Testis (tissue), 3 donors: ENCODE measurements around the gene MACROD2. TPM values are rescaled to one million over a fixed set of nuclear protein-coding genes. Genes with fewer than 3 reads are reported as not detected.
"Not testable (repeated sequence)": the region's sequence is repeated elsewhere in the genome, so short reads cannot be mapped to it uniquely, and the experiment has no call there.

Source experiments
- DNase-seq: peaks from one replicate; pipeline ENCODE4 v3.0.0-alpha.2; 2019
- H3K27ac ChIP-seq, 2 donors: fragments of 200-600 bp; sonication (generic); one replicate each; pipeline ENCODE4 v1.5.1; 2019
- H3K27me3 ChIP-seq: fragments of 200-600 bp; sonication (generic); one replicate; pipeline ENCODE4 v1.5.1; 2019
- H3K36me3 ChIP-seq: fragments of 200-600 bp; sonication (generic); one replicate; pipeline ENCODE4 v1.5.1; 2017; ENCODE audit warnings: low read depth; ENCODE audit errors: missing control alignments
- H3K4me1 ChIP-seq: fragments of 200-600 bp; sonication (generic); one replicate; pipeline ENCODE4 v1.5.1; 2019
- H3K4me3 ChIP-seq, 2 donors: fragments of 200-600 bp; sonication (generic); one replicate each; pipeline ENCODE4 v1.5.1; 2017 to 2019
- H3K9me3 ChIP-seq: fragments of 200-600 bp; sonication (generic); one replicate; pipeline ENCODE4 v1.5.1; 2017
- POLR2A ChIP-seq: fragments of 450-650 bp; IDR thresholded peaks from one replicate; pipeline ENCODE4 v1.6.1; 2017; ENCODE audit warnings: antibody characterized with exemption, mild to moderate bottlenecking, moderate library complexity
- WGBS, 2 donors: methylation state at CpG; one replicate each; pipeline ENCODE4 v1.1.5; 2018; 5-methylcytosine and 5-hydroxymethylcytosine counted together
- intact Hi-C: fragments of 100-400 bp; cut with DNase I; formaldehyde crosslinking; loops from one replicate; pipeline ENCODE4 v1.15.1; 2023; ENCODE audit warnings: low total_unique reads
- polyA plus RNA-seq: library from polyadenylated mRNA; stranded (reverse); fragments of 350-450 nt; fragmentation: Illumina TruSeq; extraction: RNeasy Lipid Tissue Mini Kit (QIAGEN cat#74804); gene quantifications from one replicate; pipeline ENCODE4 v1.2.3, GENCODE V29; 2014; ENCODE audit warnings: low read depth, low replicate concordance; ENCODE audit not compliant: insufficient read depth
- total RNA-seq, 2 donors: library from RNA; depleted of rRNA; stranded (reverse); fragments of >200 nt; gene quantifications; one replicate each; pipeline ENCODE4 v1.2.3, GENCODE V29; 2016
- TF ChIP-seq, protein P1 (sequence below), 3 experiments: fragments of 450-650 bp in 2 of 3; fragments of 200-600 bp in 1 of 3; sonication (generic) in 1 of 3; IDR thresholded peaks; one replicate each; pipeline ENCODE4 v1.5.1; 2016 to 2019; ENCODE audit warnings: antibody characterized with exemption in 3 of 3, mild to moderate bottlenecking in 2 of 3, moderate library complexity in 1 of 3

The MACROD2 gene
- total and polyA plus RNA-seq, 3 donors from 2014 or later: 12.6 to 20.6 (median 16.8) TPM

- Histone ChIP-seq H3K27ac (no peak overlapping the region), H3K9me3 (no peaks in the 10 kb centered on the region), H3K27me3 (no peaks in the 10 kb centered on the region), H3K4me3 (no peak overlapping the region), H3K36me3 (no peaks in the 10 kb centered on the region), H3K4me1 (peaks cover 5% of the 10 kb centered on the region)
- intact Hi-C loops: no loop called here
- 73 to 82% methylated on average over 9 of the region's 9 CpGs for WGBS, 2 donors
- TF ChIP-seq, protein P1, sequence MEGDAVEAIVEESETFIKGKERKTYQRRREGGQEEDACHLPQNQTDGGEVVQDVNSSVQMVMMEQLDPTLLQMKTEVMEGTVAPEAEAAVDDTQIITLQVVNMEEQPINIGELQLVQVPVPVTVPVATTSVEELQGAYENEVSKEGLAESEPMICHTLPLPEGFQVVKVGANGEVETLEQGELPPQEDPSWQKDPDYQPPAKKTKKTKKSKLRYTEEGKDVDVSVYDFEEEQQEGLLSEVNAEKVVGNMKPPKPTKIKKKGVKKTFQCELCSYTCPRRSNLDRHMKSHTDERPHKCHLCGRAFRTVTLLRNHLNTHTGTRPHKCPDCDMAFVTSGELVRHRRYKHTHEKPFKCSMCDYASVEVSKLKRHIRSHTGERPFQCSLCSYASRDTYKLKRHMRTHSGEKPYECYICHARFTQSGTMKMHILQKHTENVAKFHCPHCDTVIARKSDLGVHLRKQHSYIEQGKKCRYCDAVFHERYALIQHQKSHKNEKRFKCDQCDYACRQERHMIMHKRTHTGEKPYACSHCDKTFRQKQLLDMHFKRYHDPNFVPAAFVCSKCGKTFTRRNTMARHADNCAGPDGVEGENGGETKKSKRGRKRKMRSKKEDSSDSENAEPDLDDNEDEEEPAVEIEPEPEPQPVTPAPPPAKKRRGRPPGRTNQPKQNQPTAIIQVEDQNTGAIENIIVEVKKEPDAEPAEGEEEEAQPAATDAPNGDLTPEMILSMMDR (IDR thresholded peaks at IDR 0.05): no peak
- TF ChIP-seq POLR2A: no peak
- no peak for DNase-seq
Measured at GRCh38 chr20:16007962-16008361, 2012.6 kb downstream of the MACROD2 start.

GRCh38 chr20:16011056-16011455, 2015.7 kb downstream of the MACROD2 start:
- TF ChIP-seq POLR2A: no peak
- TF ChIP-seq, protein P1 (IDR thresholded peaks at IDR 0.05): no peak
- intact Hi-C loops: no loop called here
- no peak overlapping the region for H3K27ac ChIP-seq
- no peaks in the 10 kb centered on the region for H3K4me1 ChIP-seq
- H3K9me3 ChIP-seq: no peaks in the 10 kb centered on the region
- 76 to 91% methylated on average over 6 of the region's 6 CpGs for WGBS, 2 donors
- no peaks in the 10 kb centered on the region for H3K27me3 ChIP-seq
- H3K4me3 ChIP-seq: no peak overlapping the region
- no peaks in the 10 kb centered on the region for H3K36me3 ChIP-seq
- no peak for DNase-seq

DNA sequence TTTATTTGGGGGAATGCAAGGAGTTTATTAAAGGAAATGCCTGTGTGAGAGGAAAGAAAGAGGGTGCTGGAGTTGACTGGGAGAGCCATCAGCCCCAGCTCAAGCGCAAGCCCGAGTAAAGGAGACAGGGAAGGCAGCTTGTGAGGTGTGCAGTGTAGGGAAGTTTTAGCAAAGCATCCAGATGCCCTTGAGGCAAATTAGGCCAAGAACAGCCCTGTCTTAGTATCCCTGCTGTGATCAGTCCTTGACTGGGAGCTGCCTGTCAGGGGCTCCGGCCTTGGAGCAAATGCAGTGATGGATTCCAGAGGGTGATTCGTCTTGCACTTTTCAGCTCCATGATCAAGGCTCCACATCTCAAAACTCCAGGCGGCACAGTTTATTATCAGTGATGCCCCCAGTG, 2016.2 kb downstream of the MACROD2 start:
- 95% methylated on average over 3 to 5 of the region's 5 CpGs for WGBS, 2 donors
- TF ChIP-seq, protein P1 (IDR thresholded peaks at IDR 0.05): no peak
- no peak for TF ChIP-seq POLR2A
- no peak for DNase-seq
- H3K27me3 ChIP-seq: no peaks in the 10 kb centered on the region
- H3K4me1 ChIP-seq: no peaks in the 10 kb centered on the region
- H3K4me3 ChIP-seq: no peak overlapping the region
- no peaks in the 10 kb centered on the region for H3K36me3 ChIP-seq
- intact Hi-C loops: no loop called here
- no peaks in the 10 kb centered on the region for H3K9me3 ChIP-seq
- H3K27ac ChIP-seq: no peak overlapping the region

GRCh38 chr20:16012934-16013333, 2017.6 kb downstream of the MACROD2 start:
- H3K27ac ChIP-seq, H3K4me1 ChIP-seq, intact Hi-C loops, H3K9me3 ChIP-seq, DNase-seq, H3K27me3 ChIP-seq, H3K36me3 ChIP-seq, H3K4me3 ChIP-seq: not testable (repeated sequence)
- WGBS, 2 donors: 83 to 90% methylated on average over 6 of the region's 6 CpGs

GRCh38 chr20:16013631-16014030, 2018.3 kb downstream of the MACROD2 start:
- no peaks in the 10 kb centered on the region for H3K27me3 ChIP-seq
- no peak overlapping the region for H3K4me3 ChIP-seq
- no peaks in the 10 kb centered on the region for H3K4me1 ChIP-seq
- WGBS, 2 donors: 96 to 99% methylated on average over 4 of the region's 4 CpGs
- no peaks in the 10 kb centered on the region for H3K9me3 ChIP-seq
- DNase-seq: no peak
- intact Hi-C loops: no loop called here
- TF ChIP-seq POLR2A: no peak
- TF ChIP-seq, protein P1 (IDR thresholded peaks at IDR 0.05): no peak
- H3K27ac ChIP-seq: no peak overlapping the region
- no peaks in the 10 kb centered on the region for H3K36me3 ChIP-seq
